Kidney tubule cell (primary cell): ENCODE data around the gene UBE2K.
A peak's percentile ranks its signal among the peaks of the same experiment; 100 is the strongest.
"Not testable (repeated sequence)": the region's sequence is repeated elsewhere in the genome, so short reads cannot be mapped to it uniquely, and the experiment has no call there.

Source experiments
- DNase-seq: peaks from one replicate; pipeline ENCODE4 v3.0.0-alpha.2; 2018; ENCODE audit warnings: low spot score

The UBE2K gene

GRCh38 chr4:39730072-39730471 lies 32.1 kb downstream of the UBE2K start:
- peak; percentile 39 for DNase-seq

DNA sequence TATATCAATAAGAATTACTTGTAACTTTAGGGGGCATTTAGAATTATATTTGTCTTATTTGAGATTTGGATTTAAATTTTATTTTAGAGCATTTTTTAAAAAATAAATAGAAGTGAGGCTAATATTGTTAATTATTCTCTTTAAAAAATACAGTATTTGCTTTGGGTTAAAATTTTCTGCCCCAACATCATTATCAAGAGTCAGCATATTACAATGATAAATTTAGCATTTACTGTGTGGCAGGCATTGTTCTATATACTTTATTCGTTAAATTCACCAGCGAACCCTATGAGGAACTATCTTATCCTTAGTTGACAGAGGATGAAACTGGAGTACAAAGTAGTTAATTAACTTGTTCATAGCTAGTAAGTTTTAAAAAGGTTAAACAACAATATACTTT lies 34.0 kb downstream of the UBE2K start:
- DNase-seq: no peak

DNA sequence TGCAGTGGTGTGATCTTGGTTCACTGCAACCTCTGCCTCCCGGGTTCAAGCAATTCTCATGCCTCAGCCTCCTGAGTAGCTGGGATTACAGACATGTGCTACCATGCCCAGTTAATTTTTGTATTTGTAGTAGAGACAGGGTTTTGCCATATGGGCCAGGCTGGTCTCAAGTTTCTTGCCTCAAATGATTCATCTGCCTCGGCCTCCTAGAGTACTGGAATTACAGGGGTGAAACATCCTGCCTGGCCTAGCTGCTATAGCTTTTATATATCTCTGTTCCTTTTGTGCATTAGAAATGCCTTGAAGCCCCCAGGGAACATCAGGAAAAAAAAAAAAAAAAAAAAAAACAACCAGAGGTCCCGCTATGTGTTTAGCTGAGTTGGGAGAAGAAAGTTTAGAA lies 34.8 kb downstream of the UBE2K start:
- DNase-seq: peak; percentile 60

DNA sequence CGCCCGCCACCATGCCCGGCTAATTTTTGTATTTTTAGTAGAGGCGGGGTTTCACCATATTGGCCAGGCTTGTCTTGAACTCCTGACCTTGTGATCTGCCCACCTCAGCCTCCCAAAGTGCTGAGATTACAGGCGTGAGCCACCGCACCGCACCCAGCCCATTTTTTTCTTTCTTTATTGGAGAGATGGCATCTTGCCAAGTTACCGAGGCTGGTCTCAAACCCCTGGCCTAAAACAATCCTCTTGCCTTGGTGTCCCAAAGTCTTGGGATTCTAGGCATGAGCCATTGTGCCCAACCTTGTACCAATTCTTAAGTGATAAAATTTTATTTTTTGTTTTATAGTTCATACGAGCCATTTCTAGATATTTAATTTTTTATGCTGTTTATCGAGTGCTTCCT lies 41.7 kb downstream of the UBE2K start:
- not testable (repeated sequence) for DNase-seq

GRCh38 chr4:39741401-39741800 lies 43.5 kb downstream of the UBE2K start:
- no peak for DNase-seq

GRCh38 chr4:39745920-39746319 lies 48.0 kb downstream of the UBE2K start:
- DNase-seq: no peak

DNA sequence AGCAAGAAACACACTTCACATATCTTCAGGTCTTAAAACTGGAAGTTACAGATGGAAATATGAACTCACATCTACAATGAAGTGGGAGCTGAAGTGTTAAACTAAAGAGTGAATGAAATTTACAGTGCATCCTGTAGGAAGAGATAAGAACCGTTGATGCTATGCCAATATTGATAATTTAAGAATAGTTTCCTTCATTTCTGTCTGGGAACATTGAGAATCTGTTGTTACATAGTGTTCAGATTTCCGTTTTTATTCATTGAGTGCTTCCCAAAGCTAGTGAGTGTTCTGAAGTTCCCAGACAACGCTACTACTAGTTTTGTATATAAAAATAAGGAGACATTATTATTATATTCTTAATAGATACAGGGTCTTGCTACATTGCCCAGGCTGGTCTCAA lies 52.3 kb downstream of the UBE2K start:
- no peak for DNase-seq

DNA sequence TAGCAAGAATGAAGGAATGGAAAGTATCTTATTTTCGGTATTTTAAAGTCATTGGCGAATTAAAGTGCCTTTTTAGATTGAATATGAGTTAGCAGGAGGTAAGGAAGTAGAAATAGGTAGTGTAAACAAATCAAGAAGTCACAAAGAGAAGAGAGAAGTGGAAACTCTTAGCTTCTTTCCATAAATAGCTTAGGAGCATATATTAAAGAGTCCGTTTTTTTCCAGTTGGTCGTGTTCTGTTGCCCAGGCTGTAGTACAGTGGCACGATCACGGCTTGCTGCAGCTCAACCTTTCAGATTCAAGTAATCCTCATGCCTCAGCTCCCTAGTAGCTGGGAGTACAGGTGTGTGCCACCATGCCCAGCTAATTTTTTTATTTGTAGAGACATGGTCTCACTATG lies 56.4 kb downstream of the UBE2K start:
- no peak for DNase-seq

DNA sequence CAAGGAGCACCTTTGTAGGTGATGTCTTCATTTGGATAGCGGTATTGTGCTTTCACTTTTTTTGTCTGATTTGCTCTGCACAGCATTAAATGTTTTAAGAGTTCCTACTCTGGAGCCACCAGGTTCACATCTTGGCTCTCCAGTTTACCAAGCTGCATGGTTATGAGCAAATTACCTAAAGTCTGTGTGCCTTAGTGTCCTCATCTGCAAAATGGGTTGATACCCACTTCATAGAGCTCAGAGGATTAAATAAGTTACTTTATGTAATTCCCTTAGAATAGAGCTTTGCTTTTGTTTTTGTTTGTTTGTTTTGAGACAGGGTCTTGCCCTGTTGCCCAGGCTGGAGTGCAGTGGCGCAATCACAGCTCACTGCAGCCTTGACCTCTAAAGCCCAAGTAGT lies 58.2 kb downstream of the UBE2K start:
- no peak for DNase-seq

DNA sequence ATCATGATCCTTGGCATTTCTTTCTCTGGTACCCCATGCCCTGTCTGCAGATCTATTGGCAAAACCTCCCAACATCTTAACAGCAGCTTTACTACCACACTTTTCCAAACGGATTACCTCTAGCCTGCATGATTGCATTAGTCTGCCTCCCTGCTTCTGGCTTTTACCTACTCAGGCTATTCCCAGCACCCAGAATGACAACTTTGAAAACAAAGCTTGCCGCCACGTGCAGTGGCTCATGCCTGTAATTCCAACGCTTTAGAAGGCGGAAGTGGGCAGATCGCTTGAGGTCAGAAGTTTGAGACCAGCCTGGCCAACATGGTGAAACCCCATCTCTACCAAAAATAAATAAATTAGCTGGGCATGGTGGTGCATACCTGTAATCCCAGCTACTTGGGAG lies 60.2 kb downstream of the UBE2K start:
- DNase-seq: no peak

- DNase-seq: peak; percentile 4
Observed at GRCh38 chr4:39759569-39759968, 61.6 kb downstream of the UBE2K start.

DNA sequence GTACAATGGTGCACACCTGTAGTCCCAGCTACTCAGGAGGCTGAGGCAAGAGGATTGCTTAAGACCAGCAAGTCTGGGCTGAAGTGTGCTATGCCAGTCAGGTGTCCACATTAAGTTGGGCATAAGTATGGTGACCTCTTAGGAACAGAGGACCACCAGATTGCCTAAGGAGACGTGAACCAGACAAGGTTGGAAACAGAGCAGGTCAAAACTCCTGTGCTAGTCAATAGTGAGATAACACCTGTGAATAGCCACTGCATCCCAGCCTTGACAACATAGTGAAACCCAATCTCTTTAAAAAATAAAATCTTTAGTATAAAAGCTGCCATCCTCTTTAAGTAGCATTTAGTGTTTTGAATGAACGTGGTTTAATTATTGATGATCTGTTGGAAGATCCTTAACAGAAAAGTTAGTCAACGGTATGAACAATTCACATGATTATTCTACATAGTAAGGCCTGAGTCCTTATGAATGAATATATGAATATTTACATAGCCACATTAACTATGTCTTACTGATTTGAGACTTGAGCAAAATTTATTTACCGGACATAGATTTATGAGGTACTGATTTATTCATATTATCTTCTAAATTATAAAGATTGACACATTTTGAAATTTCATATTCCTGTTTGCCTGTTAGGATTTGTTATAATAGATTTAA lies 63.2 kb downstream of the UBE2K start:
- DNase-seq: no peak

DNA sequence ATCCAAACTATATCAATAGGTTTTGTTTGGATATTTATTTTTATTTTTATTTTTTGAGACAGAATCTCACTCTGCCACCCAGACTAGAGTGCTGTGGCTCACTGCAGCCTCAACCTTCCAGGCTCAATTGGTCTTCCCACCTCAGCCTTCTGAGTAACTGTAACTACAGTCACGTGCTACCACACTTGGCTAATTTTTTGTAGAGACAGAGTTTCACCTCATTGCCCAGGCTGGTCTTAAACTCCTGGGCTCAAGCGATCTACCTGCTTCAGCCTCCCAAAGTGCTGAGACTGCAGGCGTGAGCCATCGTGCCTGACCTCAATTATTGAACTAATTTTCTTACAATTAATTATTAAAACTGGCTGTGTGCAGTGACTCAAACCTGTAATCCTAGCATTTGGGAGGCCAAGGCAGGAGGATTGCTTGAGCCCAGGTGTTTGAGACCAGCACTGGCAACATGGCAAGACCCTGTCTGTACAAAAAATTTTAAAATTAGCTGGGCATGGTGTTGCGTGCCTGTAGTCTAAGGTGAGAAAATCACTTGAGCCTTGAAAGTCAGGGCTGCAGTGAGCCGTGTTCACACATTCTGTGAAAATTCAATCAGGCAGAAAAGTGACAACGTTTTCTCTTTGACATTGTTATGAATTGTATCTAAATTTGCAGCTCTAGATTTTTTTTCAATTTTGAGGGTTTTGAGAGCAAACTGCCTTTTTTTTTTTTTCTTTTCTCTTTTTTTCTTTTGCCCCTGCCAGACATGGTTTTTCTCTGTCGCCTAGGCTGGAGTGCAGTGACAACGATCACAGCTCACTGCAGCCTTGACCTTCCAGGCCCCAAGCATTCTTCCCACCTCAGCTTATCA lies 66.0 kb downstream of the UBE2K start:
- DNase-seq: peak; percentile 78

- DNase-seq: no peak
Observed at GRCh38 chr4:39770005-39770404, 72.1 kb downstream of the UBE2K start.

DNA sequence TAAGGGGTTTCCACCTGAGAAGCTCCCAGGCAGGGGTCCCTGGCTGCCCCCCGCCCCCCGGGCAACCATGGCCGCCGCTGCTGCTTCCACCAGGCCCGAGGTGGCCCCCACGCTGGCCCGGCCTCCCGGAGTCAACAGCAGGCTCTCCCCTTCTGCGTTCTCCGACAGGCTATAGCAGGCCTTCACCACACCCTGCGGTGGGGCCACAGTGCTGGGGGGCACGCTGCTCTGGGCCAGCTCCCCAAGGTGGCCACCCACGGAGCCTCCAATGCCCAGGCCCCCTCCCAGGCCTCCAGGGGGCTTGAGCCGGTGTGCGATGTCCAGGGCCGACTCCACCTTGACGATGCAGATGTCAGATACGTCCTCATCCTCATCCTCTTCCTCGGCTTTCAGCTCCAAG lies 72.5 kb downstream of the UBE2K start:
- no peak for DNase-seq

GRCh38 chr4:39770969-39771724 lies 73.2 kb downstream of the UBE2K start:
- no peak for DNase-seq

GRCh38 chr4:39781988-39782387 lies 84.1 kb downstream of the UBE2K start:
- DNase-seq: not testable (repeated sequence)

GRCh38 chr4:39785083-39785482 lies 87.1 kb downstream of the UBE2K start:
- DNase-seq: no peak

- DNase-seq: no peak
Observed at GRCh38 chr4:39786838-39787237, 88.9 kb downstream of the UBE2K start.

GRCh38 chr4:39792128-39792527 lies 94.2 kb downstream of the UBE2K start:
- no peak for DNase-seq

GRCh38 chr4:39792529-39792928 lies 94.6 kb downstream of the UBE2K start:
- no peak for DNase-seq

- DNase-seq: not testable (repeated sequence)
Observed at GRCh38 chr4:39792976-39793375, 95.0 kb downstream of the UBE2K start.

GRCh38 chr4:39802005-39802404 lies 104.1 kb downstream of the UBE2K start:
- no peak for DNase-seq
